NCI-H128 (cell line): ENCODE data around the gene KRT8.

Experiments used
- DNase-seq: peaks from one replicate; lab custom pipeline; 2025; ENCODE audit not compliant: unreplicated experiment; lab: John Stamatoyannopoulos, UW

Gene KRT8

DNA sequence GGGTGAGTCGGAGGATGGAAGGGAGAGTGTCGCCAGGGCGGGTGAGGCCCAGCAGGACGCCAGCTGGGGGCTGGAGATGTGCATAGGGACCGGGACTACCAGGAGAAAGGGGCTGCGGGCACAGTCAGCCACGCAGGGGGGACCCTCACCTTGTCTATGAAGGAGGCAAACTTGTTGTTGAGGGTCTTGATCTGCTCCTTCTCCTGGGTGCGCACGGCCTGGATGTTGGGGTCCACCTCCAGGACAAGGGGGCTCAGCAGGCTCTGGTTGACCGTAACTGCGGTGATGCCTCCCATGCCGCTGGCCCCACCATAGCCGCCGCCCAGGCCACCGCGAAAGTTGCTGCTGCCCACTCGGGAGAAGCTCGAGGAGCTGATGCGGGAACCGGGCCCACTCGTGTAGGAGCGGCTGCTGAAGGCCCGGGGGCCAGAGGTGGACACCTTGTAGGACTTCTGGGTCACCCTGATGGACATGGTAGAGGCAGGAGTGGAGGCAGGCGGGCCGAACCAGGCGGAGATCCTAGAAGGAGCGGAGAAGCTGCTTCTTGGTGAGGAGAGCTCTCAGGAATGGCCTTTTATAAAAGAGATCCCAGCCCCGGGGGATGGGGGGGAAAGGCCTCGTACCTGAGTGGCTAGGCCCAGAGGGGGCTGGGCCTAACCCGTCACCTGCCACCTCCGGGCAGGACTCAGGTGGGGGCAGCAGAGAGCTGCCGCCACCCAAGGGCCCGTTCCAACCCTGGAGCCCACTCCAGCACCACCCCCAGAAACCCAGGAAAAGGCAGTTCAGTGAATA lies at the start of gene KRT8:
Gene KRT8, minus strand, starts transcription at position 568 of the 792 bp plus-strand sequence. Its CDS starts 95 bp downstream, at position 473.
- DNase-seq = peak; percentile 90

DNA sequence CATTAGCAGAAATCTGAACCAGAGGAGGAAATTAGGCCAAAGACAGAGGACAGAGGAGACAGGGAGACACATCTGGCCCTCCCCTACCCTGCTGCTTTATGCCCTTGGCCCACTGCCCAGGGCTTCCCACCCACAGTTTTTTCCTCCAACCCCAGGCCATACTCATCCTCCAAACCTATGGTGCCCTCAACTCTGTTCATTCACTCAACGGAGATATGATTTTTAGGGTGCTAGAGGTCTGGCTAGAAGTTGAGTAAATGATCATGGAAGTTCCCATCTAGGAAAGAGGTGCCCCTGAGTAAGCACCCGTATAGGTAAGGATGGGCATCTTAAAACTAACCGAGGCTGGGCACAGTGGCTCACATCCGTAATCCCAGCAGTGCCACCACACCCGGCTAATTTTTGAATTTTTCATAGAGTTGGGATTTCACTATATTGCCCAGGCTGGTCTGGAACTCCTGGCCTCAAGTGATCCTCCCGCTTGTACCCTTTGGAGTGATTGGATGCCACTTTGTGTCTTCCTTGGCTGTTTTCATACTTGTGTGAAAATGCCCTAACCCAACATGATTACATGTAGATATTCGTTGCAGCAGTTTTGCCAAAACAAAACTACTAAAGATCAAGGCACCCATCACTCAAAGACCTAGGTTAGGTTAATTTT lies 48.4 kb upstream of the KRT8 start:
- DNase-seq = no peak

DNA sequence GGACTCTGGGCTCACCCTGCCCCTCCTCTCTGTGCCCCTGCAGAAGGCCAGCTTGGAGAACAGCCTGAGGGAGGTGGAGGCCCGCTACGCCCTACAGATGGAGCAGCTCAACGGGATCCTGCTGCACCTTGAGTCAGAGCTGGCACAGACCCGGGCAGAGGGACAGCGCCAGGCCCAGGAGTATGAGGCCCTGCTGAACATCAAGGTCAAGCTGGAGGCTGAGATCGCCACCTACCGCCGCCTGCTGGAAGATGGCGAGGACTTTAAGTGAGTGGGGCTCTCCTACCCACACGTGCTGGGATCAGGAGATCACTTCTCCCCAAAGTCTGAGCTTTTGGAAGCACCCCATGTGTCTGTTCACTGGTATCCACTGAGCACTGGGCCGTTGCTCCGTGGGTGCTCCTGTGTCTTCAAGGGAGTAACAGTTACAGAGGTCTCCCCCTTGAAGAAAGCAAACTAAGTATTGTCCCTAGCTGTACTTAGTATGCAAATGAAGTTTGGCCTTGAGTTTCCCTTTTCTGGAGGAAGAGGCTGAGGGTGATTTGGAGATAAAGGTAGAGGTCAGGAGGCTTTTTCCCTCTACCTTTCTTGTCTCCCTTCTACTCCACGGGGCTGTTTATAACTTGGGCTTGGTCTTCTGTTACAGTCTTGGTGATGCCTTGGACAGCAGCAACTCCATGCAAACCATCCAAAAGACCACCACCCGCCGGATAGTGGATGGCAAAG lies 47.4 kb upstream of the KRT8 start:
- DNase-seq = no peak

DNA sequence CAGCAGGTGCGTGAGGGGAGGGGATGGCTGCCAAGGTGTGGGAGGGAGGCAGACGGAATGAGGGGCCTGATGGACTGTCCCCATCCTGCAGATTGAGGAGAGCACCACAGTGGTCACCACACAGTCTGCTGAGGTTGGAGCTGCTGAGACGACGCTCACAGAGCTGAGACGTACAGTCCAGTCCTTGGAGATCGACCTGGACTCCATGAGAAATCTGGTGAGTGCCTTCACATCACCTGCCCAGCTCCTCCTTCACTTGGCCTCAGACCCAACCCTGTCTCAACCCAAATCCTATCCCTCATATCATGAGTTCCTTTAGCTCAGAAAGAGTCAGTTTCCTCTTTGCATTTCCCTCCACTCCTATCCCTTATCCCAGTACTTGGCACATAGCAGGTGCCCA lies 46.8 kb upstream of the KRT8 start:
- DNase-seq = no peak

DNA sequence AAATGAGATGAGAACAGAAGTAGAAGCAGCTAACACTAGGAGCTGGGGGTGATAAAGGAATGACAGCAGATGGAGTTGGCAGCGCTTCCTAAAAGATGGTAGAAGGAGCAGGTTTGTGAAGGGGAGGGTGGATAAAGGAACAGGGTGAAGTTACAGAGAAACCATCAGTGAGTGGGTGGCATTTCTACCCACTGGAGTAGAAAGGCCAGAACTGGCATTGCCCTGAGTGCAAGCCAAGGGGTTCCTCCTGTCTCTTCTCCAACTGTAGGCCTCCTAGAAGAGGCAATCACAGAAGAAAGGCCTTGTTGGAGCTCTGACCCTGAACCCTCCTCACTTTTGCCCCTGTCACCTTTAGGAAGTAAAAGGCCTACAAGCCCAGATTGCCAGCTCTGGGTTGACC lies 46.2 kb upstream of the KRT8 start:
- DNase-seq = no peak

DNA sequence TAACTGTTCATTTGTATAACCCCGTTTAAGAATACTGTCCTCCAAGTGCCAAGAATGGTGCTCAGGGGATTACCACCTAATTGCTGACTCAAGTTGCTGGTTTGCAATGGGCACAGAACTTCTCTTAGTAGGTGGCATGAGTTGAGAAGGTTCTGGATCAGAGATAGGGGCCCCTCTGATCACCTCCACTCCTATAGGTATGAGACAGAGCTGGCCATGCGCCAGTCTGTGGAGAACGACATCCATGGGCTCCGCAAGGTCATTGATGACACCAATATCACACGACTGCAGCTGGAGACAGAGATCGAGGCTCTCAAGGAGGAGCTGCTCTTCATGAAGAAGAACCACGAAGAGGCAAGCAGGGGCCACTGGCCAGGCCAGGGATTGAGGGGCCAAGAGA lies 45.7 kb upstream of the KRT8 start:
- DNase-seq = no peak

DNA sequence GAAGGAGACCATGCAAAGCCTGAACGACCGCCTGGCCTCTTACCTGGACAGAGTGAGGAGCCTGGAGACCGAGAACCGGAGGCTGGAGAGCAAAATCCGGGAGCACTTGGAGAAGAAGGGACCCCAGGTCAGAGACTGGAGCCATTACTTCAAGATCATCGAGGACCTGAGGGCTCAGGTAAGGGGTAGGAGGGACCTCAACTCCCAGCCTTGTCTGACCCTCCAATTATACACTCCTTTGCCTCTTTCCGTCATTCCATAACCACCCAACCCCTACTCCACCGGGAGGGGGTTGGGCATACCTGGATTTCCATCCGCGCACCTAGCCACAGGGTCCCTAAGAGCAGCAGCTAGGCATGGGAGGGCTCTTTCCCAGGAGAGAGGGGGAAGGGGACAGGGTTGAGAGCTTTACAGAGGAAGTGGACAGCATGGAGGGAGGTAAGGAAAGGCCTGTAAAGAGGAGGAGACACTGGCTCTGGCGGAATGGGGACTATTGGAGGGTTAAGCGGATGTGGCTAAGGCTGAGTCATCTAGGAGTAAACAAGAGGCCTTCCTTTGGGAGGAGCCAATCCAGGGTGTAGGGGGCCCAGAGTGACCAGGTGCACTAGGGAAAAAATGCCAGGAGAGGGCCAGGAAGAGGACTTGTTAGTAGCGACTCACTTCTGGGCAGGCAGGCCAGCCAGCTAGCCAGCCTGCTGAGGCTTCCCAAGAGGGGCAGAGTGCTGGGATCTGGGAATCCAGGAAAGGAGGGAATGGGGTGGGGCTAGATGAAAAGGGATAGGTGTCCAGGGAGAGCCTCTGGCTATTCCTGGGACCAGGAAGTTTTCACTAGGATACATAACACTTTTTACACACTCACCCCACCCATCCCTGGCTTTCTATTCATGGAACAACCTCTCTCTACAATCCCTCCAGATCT lies 44.8 kb upstream of the KRT8 start:
- peak; percentile 28 for DNase-seq

DNA sequence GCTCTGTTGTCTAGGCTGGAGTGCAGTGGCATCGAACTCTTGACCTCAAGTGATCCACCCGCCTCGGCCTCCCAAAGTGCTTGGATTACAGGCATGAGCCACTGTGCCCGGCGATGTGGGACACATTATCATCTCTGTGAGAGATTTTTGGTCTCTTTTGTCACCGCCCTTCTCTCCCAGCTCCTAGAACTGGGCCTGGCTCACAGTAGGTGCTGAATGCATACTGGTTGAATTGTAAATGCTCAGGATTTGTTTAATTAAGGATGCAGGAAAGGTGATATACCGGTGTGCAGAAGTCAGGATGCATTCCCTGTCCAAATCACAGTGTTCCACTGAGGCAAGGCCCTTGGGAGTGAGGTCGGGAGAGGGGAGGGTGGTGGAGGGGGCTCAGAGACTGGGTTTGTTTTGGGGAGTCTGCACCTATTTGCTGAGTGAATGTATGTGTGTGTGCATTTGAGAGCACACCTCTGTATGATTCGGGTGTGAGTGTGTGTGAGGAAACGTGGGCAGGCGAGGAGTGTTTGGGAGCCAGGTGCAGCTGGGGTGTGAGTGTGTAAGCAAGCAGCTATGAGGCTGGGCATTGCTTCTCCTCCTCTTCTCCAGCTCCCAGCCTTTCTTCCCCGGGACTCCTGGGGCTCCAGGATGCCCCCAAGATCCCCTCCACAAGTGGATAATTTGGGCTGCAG lies 43.0 kb upstream of the KRT8 start:
- no peak for DNase-seq

DNA sequence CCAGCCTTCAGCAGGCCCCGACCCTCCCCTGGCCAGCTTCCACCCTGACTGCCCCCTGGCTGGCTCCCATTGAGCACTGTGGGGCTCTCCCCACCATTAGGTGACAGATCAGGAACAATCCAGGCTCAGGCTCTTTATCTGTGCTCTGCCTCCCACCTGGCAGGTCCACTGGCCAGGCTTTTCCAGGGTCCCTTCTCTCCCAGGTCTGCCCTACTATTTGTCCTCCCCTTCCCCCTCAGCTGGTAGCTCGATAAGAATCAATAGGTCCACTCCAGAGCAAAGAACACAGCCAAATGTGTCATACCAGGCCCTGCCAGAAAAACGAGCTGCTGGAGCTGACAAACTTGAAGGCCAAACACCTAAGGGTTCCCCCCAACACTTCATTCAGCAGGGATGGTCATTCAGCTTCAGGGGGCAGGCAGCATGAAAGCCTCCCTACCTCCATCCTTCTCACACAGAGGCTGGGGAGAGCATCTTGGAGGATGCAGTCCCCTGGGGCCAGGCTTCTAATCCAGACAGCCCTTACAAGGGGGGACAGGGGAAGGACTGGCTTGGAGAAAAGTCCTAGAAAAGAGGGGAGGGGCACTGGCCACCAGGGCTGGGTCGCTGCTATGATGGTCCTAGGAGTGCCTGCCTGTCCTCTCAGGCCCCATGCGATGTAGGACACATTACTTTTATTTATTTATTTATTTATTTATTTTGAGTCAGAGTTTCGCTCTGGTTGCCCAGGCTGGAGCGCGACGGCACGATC lies 42.1 kb upstream of the KRT8 start:
- no peak for DNase-seq

DNA sequence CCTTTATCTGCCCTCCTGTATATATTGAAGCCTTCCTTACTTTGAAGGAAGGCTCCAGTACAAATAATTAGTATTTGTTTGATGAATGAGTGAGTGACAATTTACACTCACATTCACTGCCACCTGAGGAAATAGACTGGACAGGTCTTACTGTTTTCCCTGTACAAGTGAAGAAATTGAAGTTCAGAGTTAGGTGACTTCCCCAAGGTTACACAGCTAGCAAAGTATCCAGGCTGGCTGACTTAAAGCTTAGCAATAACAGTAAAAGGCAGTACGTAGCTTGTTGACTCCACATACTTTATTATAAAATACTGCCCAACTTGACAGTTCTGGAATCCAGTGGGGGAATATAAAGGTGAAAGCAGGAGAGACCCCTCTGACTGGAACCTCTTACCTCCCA lies 41.5 kb upstream of the KRT8 start:
- DNase-seq = no peak

DNA sequence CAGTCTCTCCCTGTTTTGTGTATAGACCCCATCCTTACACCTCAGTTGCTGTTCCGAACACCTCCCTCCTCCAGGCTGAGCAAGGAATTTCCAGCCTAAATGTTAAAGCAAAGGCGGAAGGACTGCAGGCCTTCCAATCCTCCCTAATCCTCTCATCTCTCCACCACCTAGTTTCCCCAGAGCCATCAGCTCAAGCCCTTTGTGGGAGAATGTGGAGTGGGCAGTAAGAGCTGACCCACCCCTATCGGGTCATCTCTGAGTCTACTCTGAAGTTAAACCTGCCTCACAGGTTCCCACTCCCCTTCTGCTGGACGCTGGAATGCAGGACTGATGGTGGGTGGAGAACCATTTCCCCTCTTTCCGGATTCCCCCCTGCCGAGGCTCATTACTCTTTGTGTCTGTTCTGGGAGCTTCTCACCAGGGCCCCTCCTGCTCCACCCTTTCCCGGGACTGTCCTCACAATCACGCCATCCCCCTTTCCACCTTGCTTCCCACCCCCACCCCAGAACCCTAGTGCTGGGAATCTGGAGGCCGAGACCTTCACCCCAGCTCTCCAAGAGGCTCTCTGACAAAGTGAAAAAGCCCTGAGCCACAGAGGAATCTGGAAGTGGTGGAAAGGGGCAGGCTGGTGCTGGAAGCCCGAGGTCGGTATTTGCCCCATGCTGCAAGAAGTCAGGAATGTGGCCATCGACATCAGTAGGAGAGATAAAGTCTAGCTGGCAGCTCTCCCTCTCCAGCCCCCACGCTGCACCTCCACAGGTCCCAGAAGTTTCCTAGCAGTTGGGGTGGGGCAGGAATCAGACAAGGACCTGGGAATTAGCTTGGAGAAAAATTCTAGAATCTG lies 40.7 kb upstream of the KRT8 start:
- DNase-seq = no peak

DNA sequence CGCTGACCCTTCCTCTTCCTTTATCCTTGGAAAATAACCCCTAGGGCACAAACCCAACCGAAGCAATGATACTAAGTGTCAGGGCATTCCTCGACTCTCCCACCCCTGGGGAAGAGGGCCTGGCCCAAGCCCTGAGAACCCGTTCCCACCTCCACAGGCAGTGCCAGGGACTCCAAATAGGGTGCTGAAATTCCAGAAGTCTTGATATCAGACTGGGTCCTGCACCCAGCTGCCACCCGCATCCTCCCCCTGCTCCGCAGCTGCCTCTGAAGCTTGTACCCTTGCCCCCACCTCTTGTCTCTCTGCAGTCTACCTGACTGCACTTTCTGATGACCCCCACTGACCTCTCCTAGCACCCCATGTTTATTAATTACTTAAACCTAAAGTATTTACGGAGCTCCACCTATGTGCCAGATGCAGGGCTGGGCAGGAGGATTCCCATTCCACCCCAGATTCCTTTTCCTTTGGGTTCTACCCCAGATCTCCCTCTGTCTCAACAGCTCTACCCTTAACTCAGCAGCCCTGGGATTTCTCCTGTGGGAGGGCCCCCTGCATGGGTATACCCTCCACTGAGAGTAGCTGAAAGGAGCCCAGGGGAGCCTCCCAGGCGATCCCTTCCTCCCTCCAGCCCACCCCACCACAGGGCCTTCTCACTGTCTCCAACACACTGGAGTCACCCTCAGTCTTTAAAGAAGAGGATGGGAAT lies 40.0 kb upstream of the KRT8 start:
- no peak for DNase-seq

DNA sequence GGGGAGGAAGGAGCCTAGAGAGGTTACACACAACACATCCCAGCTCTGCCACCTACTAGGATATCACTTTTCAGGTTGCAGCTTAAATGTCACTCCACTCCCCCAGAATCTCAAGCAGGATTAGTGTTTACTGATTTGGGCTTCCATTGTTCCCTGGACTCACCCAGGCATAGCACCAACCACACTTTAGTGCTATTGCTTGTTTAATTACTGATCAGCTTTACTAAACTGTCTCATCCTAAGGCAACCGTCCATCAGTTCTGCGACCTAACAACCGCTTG lies 38.0 kb upstream of the KRT8 start:
- DNase-seq = peak; percentile 21

DNA sequence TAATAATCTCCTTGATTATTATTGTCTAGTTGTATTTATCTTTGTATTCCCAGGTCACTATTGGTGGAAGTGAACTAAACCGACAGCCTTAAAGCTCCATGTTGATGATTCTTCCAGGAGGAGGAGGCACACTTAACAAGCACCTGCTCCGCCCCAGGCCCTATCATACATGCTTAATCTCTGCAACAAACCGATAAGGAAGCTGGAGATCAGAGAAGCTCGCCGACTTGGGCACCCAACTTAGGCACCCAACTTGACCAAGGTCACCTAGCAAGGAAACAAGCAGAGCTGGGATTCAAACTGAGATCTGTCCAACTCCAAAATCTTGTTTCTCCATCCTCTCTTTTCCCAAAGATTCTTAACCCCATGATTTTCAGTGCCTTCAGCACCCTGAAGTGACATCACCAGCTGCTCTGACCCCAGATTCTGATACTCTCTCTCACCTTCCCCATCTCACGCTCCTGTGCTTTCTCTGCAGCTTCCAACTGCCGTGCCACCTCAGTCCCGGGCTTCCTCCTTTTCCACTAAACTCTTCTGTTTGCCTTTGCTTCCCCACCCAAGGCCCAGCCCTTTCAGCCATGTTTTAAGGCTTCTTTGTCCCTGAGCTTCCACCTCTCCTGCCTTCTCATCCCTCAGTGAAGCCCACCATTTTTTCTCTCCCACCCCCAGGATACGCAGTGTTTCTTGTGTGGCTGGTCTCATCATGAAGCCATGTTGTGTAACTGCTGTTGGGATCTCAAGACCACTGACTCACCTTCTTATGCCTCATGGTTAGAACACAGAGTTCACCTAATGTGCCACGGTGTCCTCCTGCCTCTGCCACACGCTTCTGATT lies 37.4 kb upstream of the KRT8 start:
- no peak for DNase-seq

DNA sequence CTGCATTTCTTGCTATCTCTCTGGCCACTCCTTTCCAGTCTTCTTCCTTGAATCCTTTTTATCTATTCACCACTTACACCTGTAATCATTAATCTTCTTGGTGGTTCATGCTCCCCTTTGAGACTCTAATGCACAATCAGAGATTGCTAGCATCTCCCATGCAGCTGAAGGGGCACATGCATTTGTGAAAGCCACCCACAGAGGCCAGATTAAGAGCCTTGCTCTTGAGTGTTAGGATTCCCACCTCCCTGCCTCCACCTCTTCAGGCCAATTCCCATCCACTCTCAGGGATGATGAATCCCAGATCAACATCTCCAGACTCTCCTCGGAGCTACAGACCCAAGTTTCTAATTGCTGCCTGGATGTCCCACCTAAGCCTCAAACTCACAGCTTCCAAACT lies 24.7 kb upstream of the KRT8 start:
- no peak for DNase-seq

DNA sequence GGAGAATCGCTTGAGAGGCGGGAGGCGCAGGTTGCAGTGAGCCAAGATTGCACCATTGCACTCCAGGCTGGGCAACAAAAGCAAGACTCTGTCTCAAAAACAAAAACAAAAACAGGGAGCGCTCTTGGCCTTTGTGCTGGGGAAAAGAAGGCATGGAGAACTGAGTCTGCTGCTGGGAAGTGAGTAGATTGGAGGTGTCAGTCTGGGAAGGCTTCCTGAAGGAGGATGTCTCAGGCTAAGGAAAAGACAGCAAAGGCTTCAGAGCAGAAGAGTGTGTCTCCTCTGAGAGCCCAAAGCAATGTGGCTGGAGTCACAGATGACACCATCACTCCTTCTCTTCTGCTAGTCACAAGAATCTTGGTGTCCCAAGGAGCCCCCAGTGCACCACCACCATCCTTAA lies 23.1 kb upstream of the KRT8 start:
- DNase-seq = no peak

DNA sequence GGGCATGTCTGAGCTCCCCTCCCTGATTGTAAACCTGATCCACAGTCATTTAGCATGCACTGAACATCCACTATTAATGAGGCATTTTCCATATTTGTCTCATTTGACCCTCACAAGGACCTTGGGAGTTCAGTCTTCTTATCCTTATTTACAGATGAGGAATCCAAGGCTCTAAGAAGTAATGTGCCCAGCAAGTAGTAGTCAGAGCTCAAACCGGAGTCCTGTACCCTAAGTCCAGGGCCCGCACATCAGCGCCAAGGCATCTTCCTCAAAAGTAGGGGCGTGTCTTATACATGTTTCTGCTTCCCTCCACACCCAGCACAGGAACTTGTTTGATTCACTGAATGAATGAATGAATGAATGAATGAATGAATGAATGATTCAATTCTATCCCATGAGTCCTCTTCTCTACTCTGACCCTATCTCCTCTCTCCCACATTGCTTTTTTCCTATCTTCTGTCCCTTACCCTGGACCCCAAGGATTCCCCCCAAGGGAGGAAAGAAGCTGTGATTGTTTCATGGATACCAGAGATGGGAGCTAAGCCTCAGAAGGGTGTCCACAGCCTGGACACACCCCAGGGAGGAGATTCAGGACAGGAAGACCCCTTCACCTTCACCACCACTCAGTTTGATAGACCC lies 21.8 kb upstream of the KRT8 start:
- no peak for DNase-seq
